OCI-LY3 (cell line): Measurements from ENCODE around the gene MAP1LC3B.

ENCODE experiments used
- H2AFZ ChIP-seq: fragments of 200-600, 300-600 bp; shearing (Covaris generic); 2 replicates; pipeline ENCODE4 v1.6.0; 2014; ENCODE audit warnings: antibody characterized with exemption, low read depth, low read length
- H3K27ac ChIP-seq: fragments of 200-600, 300-600 bp; sonication (generic); 2 replicates; pipeline ENCODE4 v1.5.1; 2014; ENCODE audit warnings: mild to moderate bottlenecking, low read length, moderate library complexity, mixed read lengths
- H3K27me3 ChIP-seq: fragments of 200-600, 300-600 bp; sonication (generic); 2 replicates; pipeline ENCODE4 v1.6.1; 2014; ENCODE audit warnings: low read depth, low read length, mixed read lengths
- H3K36me3 ChIP-seq: fragments of 200-600, 300-600 bp; sonication (generic); replicated peaks from 2 replicates; pipeline ENCODE3; 2014; ENCODE audit warnings: low read depth, low read length, mixed read lengths
- H3K4me1 ChIP-seq: fragments of 300-600, 200-600 bp; sonication (generic); 2 replicates; pipeline ENCODE4 v1.6.1; 2014; ENCODE audit warnings: low read length, mixed read lengths
- H3K4me2 ChIP-seq: fragments of 200-600, 300-600 bp; sonication (generic); 2 replicates; pipeline ENCODE4 v1.6.1; 2014; ENCODE audit warnings: low read length, mixed read lengths
- H3K4me3 ChIP-seq: fragments of 300-600, 200-600 bp; sonication (generic); 2 replicates; pipeline ENCODE4 v1.5.1; 2014; ENCODE audit warnings: antibody characterized with exemption, mild to moderate bottlenecking, low read length, moderate library complexity
- H3K79me2 ChIP-seq: fragments of 300-600, 200-600 bp; shearing (Covaris generic); 2 replicates; pipeline ENCODE4 v1.6.1; 2014; ENCODE audit warnings: mild to moderate bottlenecking, low read length, mixed read lengths
- H3K9ac ChIP-seq: fragments of 300-600, 200-600 bp; shearing (Covaris generic); 2 replicates; pipeline ENCODE4 v1.6.0; 2014; ENCODE audit warnings: mild to moderate bottlenecking, low read length, moderate library complexity
- H3K9me3 ChIP-seq: fragments of 200-600, 300-600 bp; shearing (Covaris generic); 2 replicates; pipeline ENCODE4 v1.6.1; 2014; ENCODE audit warnings: low read length, mixed read lengths; ENCODE audit not compliant: insufficient read depth
- H4K20me1 ChIP-seq: fragments of 200-600, 300-600 bp; sonication (generic); 2 replicates; pipeline ENCODE4 v1.6.1; 2016; ENCODE audit warnings: low read length, mixed read lengths; ENCODE audit not compliant: insufficient read depth
- CTCF ChIP-seq: fragments of 200-600, 300-600 bp; sonication (generic); IDR thresholded peaks from 2 replicates; pipeline ENCODE4 v1.5.1; 2014; ENCODE audit warnings: antibody characterized with exemption, low read length, low read depth
- EZH2phosphoT487 ChIP-seq: fragments of 200-600 bp; shearing (Covaris generic); IDR thresholded peaks from 2 replicates; pipeline ENCODE4 v1.6.1; 2018; ENCODE audit warnings: antibody characterized with exemption, mixed run types, low read depth

Gene MAP1LC3B

GRCh38 chr16:87446479-87446878 is 54.3 kb downstream of the MAP1LC3B start:
- no peak overlapping the region for H3K27ac ChIP-seq
- no peaks in the 10 kb centered on the region for H3K79me2 ChIP-seq
- no peak overlapping the region for H3K9ac ChIP-seq
- H3K27me3 ChIP-seq: no peaks in the 10 kb centered on the region
- H2AFZ ChIP-seq: no peak overlapping the region
- no peak overlapping the region for H3K4me2 ChIP-seq
- H3K9me3 ChIP-seq: no peaks in the 10 kb centered on the region
- no peaks in the 10 kb centered on the region for H3K36me3 ChIP-seq
- H3K4me3 ChIP-seq: no peak overlapping the region
- no peaks in the 10 kb centered on the region for H3K4me1 ChIP-seq
- H4K20me1 ChIP-seq: no peaks in the 10 kb centered on the region
- TF ChIP-seq CTCF (no peak), EZH2phosphoT487 (no peak)

GRCh38 chr16:87447323-87447722 is 55.2 kb downstream of the MAP1LC3B start:
- no peak overlapping the region for H3K9ac ChIP-seq
- H3K4me1 ChIP-seq: peaks cover 1% of the 10 kb centered on the region; the same call in 1 of the 2 replicates
- H3K27me3 ChIP-seq: no peaks in the 10 kb centered on the region
- no peaks in the 10 kb centered on the region for H4K20me1 ChIP-seq
- H3K4me2 ChIP-seq: no peak overlapping the region
- no peaks in the 10 kb centered on the region for H3K9me3 ChIP-seq
- no peak overlapping the region for H3K27ac ChIP-seq
- no peak for TF ChIP-seq EZH2phosphoT487
- no peak for TF ChIP-seq CTCF
- H3K36me3 ChIP-seq: no peaks in the 10 kb centered on the region
- no peak overlapping the region for H2AFZ ChIP-seq
- H3K4me3 ChIP-seq: no peak overlapping the region
- no peaks in the 10 kb centered on the region for H3K79me2 ChIP-seq

- peaks cover 6% of the 10 kb centered on the region; the same call in 1 of the 2 replicates for H3K4me1 ChIP-seq
- H3K27ac ChIP-seq: no peak overlapping the region
- no peak overlapping the region for H3K9ac ChIP-seq
- H3K27me3 ChIP-seq: no peaks in the 10 kb centered on the region
- H3K79me2 ChIP-seq: no peaks in the 10 kb centered on the region
- no peaks in the 10 kb centered on the region for H3K9me3 ChIP-seq
- no peak for TF ChIP-seq EZH2phosphoT487
- TF ChIP-seq CTCF: no peak
- no peak overlapping the region for H3K4me2 ChIP-seq
- no peak overlapping the region for H3K4me3 ChIP-seq
- no peak overlapping the region for H2AFZ ChIP-seq
- H4K20me1 ChIP-seq: no peaks in the 10 kb centered on the region
- no peaks in the 10 kb centered on the region for H3K36me3 ChIP-seq
Measured at GRCh38 chr16:87448866-87449265, 56.7 kb downstream of the MAP1LC3B start.

- no peak for TF ChIP-seq EZH2phosphoT487
- no peak for TF ChIP-seq CTCF
Measured at GRCh38 chr16:87451563-87452210, 59.6 kb downstream of the MAP1LC3B start.

More at GRCh38 chr16:87451563-87452210, 59.6 kb downstream of the MAP1LC3B start:
- no peaks in the 10 kb centered on the region for H3K27me3 ChIP-seq
- H3K4me3 ChIP-seq: no peak overlapping the region
- H2AFZ ChIP-seq: no peak overlapping the region
- H3K9ac ChIP-seq: no peak overlapping the region
- H3K4me2 ChIP-seq: no peak overlapping the region
- no peaks in the 10 kb centered on the region for H4K20me1 ChIP-seq
- H3K79me2 ChIP-seq: no peaks in the 10 kb centered on the region
- H3K4me1 ChIP-seq: peaks cover 6% of the 10 kb centered on the region; the same call in 1 of the 2 replicates
- no peaks in the 10 kb centered on the region for H3K36me3 ChIP-seq
- no peak overlapping the region for H3K27ac ChIP-seq
- H3K9me3 ChIP-seq: no peaks in the 10 kb centered on the region
